ENCODE results near the gene PELI1.

PELI1 gene

GRCh38 chr2:64153811-64154210, 9.6 kb upstream of the PELI1 start:
- DNase-seq (ENCODE audit: low spot score) = no peak

DNA sequence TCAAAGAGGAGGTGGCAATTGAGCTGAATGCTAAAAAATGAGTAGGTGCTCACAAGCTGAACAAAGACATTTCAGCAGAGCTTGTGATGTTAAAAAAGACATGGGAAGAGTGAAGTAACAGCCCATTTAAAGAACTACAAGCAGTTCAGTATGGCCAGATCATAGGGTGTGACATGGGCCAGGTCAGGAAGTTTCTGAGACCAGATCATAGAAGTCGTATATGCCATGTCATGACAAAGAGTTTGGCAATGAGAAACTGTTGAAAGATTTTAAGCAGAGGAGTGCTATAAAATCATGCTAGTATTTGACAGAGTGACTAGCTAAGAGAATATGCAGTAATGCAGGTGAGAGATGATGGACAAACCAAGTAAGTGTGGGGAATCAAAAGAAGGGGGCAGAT, 7.3 kb upstream of the PELI1 start:
- DNase-seq (ENCODE audit: low spot score) = no peak

DNA sequence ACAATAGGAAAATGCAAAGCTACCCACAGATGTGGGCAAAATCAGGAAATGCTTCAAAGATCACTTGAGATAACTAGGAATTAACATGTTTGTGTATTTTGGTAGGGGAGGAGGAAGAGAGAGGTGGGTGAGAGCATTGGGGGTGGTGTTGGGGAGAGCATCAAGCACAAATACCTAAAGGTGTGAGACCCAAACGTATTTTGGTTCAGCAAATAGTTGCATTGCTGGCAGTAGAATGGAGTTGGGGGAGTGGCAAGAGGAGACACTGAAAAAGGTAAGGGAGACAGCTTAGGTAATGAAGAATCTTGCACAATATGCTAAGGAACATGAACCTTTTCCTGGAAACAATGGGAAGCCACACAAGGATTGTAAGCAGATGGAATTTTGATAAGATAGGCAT, 1.5 kb upstream of the PELI1 start:
- no peak for DNase-seq (ENCODE audit: low spot score)

GRCh38 chr2:64145119-64145518, 899 bp upstream of the PELI1 start:
- no peak for DNase-seq (ENCODE audit: low spot score)

DNA sequence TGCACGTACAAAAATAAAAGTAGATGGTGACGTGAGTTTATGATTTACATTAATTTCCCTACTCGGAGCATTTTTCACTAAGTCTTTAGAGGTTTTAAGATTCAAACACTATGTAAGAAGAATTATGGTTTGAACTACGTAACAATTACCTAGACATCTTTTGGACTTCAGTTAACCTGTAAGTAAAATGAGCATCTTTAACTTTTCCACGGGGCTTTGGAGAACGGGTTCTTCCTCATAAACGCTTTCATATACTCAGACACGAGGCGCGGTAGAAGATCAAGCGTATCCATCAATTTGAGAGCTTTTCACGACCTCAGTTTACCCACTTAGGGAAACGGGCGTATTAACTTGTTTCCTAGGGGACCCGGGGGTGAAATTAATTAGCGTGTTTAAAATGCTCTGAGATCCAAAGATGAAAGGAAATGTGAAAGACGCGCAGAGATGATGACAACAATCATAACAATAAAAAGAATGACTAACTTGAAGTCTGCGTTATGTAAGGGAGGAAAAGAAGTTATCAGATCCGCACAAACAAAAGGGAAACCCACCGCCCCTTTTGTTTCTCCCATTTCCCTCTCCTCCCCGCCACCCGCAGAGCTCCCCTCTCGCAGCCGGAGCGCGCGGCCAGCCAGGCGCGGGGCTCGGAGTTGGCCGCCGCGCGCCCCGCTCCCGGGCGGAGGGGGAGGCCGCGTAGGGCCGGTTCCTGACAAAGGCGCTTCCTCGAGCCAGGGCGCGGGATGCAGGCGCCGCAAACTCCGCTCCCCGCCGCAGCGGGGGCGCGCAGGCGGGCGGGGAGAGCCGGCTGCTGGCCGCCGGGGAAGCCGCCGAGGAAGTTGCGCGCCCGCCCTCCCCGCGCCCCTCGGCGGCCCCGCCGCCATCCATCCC, 807 bp downstream of the PELI1 start:
- no peak for DNase-seq (ENCODE audit: low spot score)

DNA sequence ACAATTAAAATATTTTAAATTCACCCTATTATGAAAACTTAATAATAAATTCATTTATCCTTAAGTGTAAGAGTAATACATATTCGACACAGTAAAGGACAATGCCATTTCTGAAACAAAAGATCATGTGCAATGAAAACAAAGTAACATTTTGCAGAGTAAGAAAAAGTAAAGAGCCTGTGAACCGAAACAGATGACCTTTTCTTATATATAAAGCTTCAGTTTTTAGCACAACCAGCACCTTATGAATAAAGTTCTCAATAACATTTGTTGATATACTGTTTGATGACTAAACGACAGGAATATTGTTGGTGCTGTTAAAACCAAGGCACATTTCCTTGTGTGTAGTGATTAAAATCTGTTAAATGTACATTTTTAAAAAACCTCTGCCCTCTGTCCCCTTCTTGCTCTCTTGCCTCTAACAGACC, 1.5 kb downstream of the PELI1 start:
- DNase-seq (ENCODE audit: low spot score) = no peak

GRCh38 chr2:64141674-64142405, 2.4 kb downstream of the PELI1 start:
- DNase-seq (ENCODE audit: low spot score) = no peak

- DNase-seq (ENCODE audit: low spot score) = no peak
These were observed 3.5 kb downstream of the PELI1 start for GRCh38 chr2:64140665-64141200.

- DNase-seq (ENCODE audit: low spot score) = no peak
These were observed 4.3 kb downstream of the PELI1 start for GRCh38 chr2:64139956-64140355.

- DNase-seq (ENCODE audit: low spot score) = no peak
These were observed 6.2 kb downstream of the PELI1 start for GRCh38 chr2:64137996-64138395.

GRCh38 chr2:64137567-64137966, 6.7 kb downstream of the PELI1 start:
- DNase-seq (ENCODE audit: low spot score) = peak; percentile 45

GRCh38 chr2:64135421-64135820, 8.8 kb downstream of the PELI1 start:
- no peak for DNase-seq (ENCODE audit: low spot score)

DNA sequence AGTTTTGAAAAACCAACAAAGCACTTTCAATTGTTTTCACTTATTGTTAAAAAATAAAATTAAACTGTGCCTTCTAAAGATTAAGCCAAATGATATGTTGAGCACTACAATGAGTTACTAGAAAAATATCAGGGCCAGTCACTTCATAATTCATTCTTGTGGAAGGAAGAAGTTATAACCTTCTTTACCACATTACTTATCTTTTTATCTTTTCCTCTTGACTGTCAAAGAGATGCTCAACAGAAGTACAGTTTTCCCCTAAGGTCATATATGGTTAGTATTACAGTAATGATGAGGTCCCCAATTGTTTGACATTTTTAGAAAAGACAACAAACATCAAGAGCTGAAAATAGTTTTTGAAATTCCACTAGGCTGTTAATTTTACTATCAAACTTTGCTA, 9.4 kb downstream of the PELI1 start:
- DNase-seq (ENCODE audit: low spot score) = no peak

DNA sequence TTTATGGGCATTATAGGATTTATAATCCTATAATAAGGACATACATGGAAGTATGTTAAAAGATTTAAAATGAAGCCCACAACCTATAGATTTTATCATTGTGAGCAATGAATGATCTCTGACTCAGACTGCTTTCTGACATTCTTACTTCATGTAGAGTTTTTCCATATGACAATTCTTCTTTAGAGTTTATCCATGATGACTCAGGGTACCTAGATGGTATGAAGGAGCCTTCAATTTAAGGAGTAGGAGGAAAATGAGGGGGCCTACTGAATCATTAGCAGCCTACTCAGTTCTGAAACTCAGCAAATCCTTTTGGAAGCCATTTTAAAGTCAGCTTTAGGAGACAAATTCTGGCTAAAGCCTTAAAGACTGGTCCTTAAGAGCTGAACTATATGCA, 10.4 kb downstream of the PELI1 start:
- DNase-seq (ENCODE audit: low spot score) = no peak

- DNase-seq (ENCODE audit: low spot score) = no peak
These were observed 10.9 kb downstream of the PELI1 start for GRCh38 chr2:64133354-64133753.

- DNase-seq (ENCODE audit: low spot score) = no peak
These were observed 13.9 kb downstream of the PELI1 start for GRCh38 chr2:64130333-64130732.

DNA sequence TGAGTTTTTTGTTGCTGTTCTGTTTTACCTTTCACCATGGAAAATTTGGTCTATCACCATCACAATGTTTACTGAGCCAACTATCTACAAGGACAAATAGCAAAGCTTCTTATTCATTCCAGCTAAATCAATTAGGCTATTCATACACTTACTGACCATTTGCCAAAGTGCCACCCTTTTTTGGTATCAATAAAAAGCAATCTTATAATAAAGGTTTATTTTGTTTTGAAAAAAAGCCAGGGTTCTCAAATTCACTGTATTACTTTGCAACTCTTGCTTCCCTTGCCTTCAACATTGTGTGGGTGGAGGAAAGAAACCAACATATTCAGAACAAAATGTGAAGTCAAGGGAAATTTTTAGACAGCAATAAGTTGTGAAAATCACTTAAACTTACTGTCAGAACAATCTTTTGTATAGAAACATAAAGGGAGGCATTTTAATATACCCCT, 15.3 kb downstream of the PELI1 start:
- peak; percentile 41 for DNase-seq (ENCODE audit: low spot score)

DNA sequence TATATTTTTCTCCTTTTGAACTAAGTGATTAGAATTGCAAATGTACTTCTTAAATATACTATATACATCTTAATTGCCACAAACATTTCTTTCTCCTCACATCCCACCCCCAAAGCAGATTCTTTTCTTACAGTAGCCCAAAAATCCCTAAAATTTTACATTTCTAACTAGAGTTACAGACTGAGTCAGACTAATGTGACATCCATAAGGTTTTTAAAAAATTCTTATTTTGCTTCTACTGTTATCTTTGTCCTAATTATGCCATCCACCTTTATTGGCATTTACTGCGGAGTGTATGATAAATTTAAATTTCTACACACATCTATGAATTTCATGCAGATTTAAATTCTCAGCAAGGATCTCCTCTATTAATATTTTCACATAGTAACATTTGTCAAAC, 15.8 kb downstream of the PELI1 start:
- no peak for DNase-seq (ENCODE audit: low spot score)

- DNase-seq (ENCODE audit: low spot score) = no peak
These were observed 17.1 kb downstream of the PELI1 start for GRCh38 chr2:64127119-64127518.

GRCh38 chr2:64126601-64127000, 17.6 kb downstream of the PELI1 start:
- DNase-seq (ENCODE audit: low spot score) = no peak

GRCh38 chr2:64124571-64124970, 19.6 kb downstream of the PELI1 start:
- no peak for DNase-seq (ENCODE audit: low spot score)

- DNase-seq (ENCODE audit: low spot score) = no peak
These were observed 20.1 kb downstream of the PELI1 start for GRCh38 chr2:64124168-64124567.

GRCh38 chr2:64123740-64124139, 20.5 kb downstream of the PELI1 start:
- DNase-seq (ENCODE audit: low spot score) = no peak

All from COLO829 (cell line).